Ishikawa (cell line): ENCODE results near the gene RXFP4.

Source experiments
- CEBPB ChIP-seq: IDR thresholded peaks from 2 replicates; pipeline ENCODE4 v1.6.1; 2012
- CREB1 ChIP-seq: IDR thresholded peaks from 2 replicates; pipeline ENCODE4 v1.6.1; 2012; ENCODE audit warnings: low read depth
- EGR1 ChIP-seq: IDR thresholded peaks from 2 replicates; pipeline ENCODE4 v1.6.1; 2012
- EP300 ChIP-seq: IDR thresholded peaks from 2 replicates; pipeline ENCODE4 v1.6.1; 2012; ENCODE audit warnings: borderline replicate concordance
- FOXM1 ChIP-seq: IDR thresholded peaks from 2 replicates; pipeline ENCODE4 v1.6.1; 2012; ENCODE audit warnings: low read depth, borderline replicate concordance
- MAX ChIP-seq: IDR thresholded peaks from 2 replicates; pipeline ENCODE4 v1.6.1; 2012
- NFIC ChIP-seq: IDR thresholded peaks from 2 replicates; pipeline ENCODE4 v1.6.1; 2012
- RAD21 ChIP-seq: IDR thresholded peaks from 2 replicates; pipeline ENCODE4 v1.6.1; 2012; ENCODE audit warnings: low read depth
- REST ChIP-seq: IDR thresholded peaks from 2 replicates; pipeline ENCODE4 v1.6.1; 2012; ENCODE audit warnings: low read depth, mild to moderate bottlenecking
- TAF1 ChIP-seq: IDR thresholded peaks from 2 replicates; pipeline ENCODE4 v1.6.1; 2012; ENCODE audit warnings: low read depth, mild to moderate bottlenecking
- TCF12 ChIP-seq: IDR thresholded peaks from 2 replicates; pipeline ENCODE4 v1.6.1; 2012; ENCODE audit warnings: low read depth
- TEAD4 ChIP-seq: IDR thresholded peaks from 2 replicates; pipeline ENCODE4 v1.6.1; 2012
- USF1 ChIP-seq: IDR thresholded peaks from 2 replicates; pipeline ENCODE4 v1.6.1; 2012
- YY1 ChIP-seq: IDR thresholded peaks from 2 replicates; pipeline ENCODE4 v1.6.1; 2012; ENCODE audit warnings: low read depth
- ZBTB7A ChIP-seq: IDR thresholded peaks from 2 replicates; pipeline ENCODE4 v1.6.1; 2012; ENCODE audit warnings: low read depth

RXFP4 gene

GRCh38 chr1:155940993-155941844 lies at the start of gene RXFP4:
Gene RXFP4, plus strand, starts transcription at chr1:155941638. Its CDS starts 72 bp downstream, at chr1:155941710.
- TF ChIP-seq EGR1 (0 out of 2 replicates have a peak, but pooled peaks have one; percentile 55), YY1 (no peak), TEAD4 (peak; percentile 7; the same call in 1 of the 2 replicates), MAX (peak; percentile 25; the same call in 1 of the 2 replicates)

- TF ChIP-seq MAX (peak; percentile 41; the same call in 1 of the 2 replicates), FOXM1 (no peak), TEAD4 (peak; percentile 58; the same call in 1 of the 2 replicates), ZBTB7A (peak; percentile 44; the same call in 1 of the 2 replicates), RAD21 (no peak; the same call in 1 of the 2 replicates), CREB1 (no peak)
These were observed 48.6 kb upstream of the RXFP4 start for GRCh38 chr1:155892796-155893195.

GRCh38 chr1:155893389-155894142 lies 47.9 kb upstream of the RXFP4 start:
- peak; percentile 33; the same call in 1 of the 2 replicates for TF ChIP-seq TEAD4
- no peak for TF ChIP-seq TCF12
- TF ChIP-seq USF1 = peak; percentile 88
- no peak for TF ChIP-seq EP300
- TF ChIP-seq FOXM1 = peak; percentile 29; the same call in 1 of the 2 replicates

GRCh38 chr1:155897746-155898145 lies 43.7 kb upstream of the RXFP4 start:
- TF ChIP-seq TEAD4 (no peak), TCF12 (no peak), CEBPB (no peak), RAD21 (no peak), NFIC (no peak), USF1 (no peak), MAX (no peak), EP300 (no peak), FOXM1 (no peak), CREB1 (no peak), TAF1 (no peak), EGR1 (no peak), YY1 (no peak), ZBTB7A (no peak), REST (no peak)

- TF ChIP-seq REST = no peak
- no peak for TF ChIP-seq EGR1
- TF ChIP-seq MAX = no peak
- no peak for TF ChIP-seq TEAD4
- no peak for TF ChIP-seq CREB1
- no peak for TF ChIP-seq USF1
- TF ChIP-seq FOXM1 = no peak
- no peak for TF ChIP-seq YY1
- TF ChIP-seq TAF1 = no peak
- no peak for TF ChIP-seq RAD21
- no peak for TF ChIP-seq CEBPB
- TF ChIP-seq EP300 = no peak
- no peak for TF ChIP-seq ZBTB7A
- no peak for TF ChIP-seq NFIC
- no peak for TF ChIP-seq TCF12
These were observed 42.5 kb upstream of the RXFP4 start for GRCh38 chr1:155898888-155899287.
